IMR-90 (cell line): ENCODE measurements around the gene SLC29A1. TPM values are rescaled to one million over a fixed set of nuclear protein-coding genes. Genes with fewer than 3 reads are reported as not detected.
A peak's percentile ranks its signal among the peaks of the same experiment; 100 is the strongest.

Experiments used
- ATAC-seq: fragments of 200-7000 bp; cut with Tn5 transposase; 2 replicates; pipeline ENCODE4 v1.9.1; 2020; ENCODE audit warnings: low read depth, mild to moderate bottlenecking, moderate library complexity
- BruUV-seq: library from RNA; stranded (reverse); fragments of 400-500 nt; replicated peaks from 2 replicates; lab custom pipeline; 2021; lab: Mats Ljungman, UMichigan
- CTCF ChIA-PET: fragments of 300-600 bp; formaldehyde crosslinking; extraction: SDS; loops from one replicate; lab custom pipeline; 2021; ENCODE audit warnings: antibody characterized with exemption; lab: Yijun Ruan, JAX
- POLR2A ChIA-PET: fragments of 300-600 bp; sonication (Branson Sonifier 250); formaldehyde crosslinking; loops from one replicate; lab custom pipeline; 2022; ENCODE audit warnings: antibody characterized with exemption; ENCODE audit not compliant: unreplicated experiment; lab: Charles Lee
- DNase-seq: peaks from one replicate; pipeline ENCODE4 v3.0.0; 2013
- H2AFZ ChIP-seq: replicated peaks from 2 replicates; pipeline ENCODE3; 2013; ENCODE audit warnings: low read length, mild to moderate bottlenecking; ENCODE audit not compliant: poor library complexity
- H2AK5ac ChIP-seq: 2 replicates; pipeline ENCODE4 v1.6.1; 2013; ENCODE audit warnings: low read depth, low read length, inconsistent platforms
- H2AK9ac ChIP-seq: replicated peaks from 2 replicates; pipeline ENCODE3; 2013; ENCODE audit warnings: mild to moderate bottlenecking, low read depth, low read length, moderate library complexity; ENCODE audit not compliant: poor library complexity
- H2BK120ac ChIP-seq: 2 replicates; pipeline ENCODE4 v1.6.1; 2013; ENCODE audit warnings: low read depth, low read length, inconsistent platforms
- H2BK15ac ChIP-seq: 3 replicates; pipeline ENCODE4 v1.6.1; 2013; ENCODE audit warnings: low read depth, low read length, inconsistent platforms
- H2BK20ac ChIP-seq: 2 replicates; pipeline ENCODE4 v1.6.1; 2013; ENCODE audit warnings: low read depth, mild to moderate bottlenecking, inconsistent platforms, low read length, moderate library complexity
- H2BK5ac ChIP-seq: 2 replicates; pipeline ENCODE4 v1.6.1; 2013; ENCODE audit warnings: mild to moderate bottlenecking, low read depth, low read length, inconsistent platforms; ENCODE audit not compliant: poor library complexity, severe bottlenecking
- H3K14ac ChIP-seq: replicated peaks from 2 replicates; pipeline ENCODE4 v1.6.1; 2013; ENCODE audit warnings: low read depth, low read length, inconsistent platforms
- H3K18ac ChIP-seq: 2 replicates; pipeline ENCODE4 v1.6.1; 2013; ENCODE audit warnings: low read depth, low read length, control low read depth
- H3K23ac ChIP-seq: 2 replicates; pipeline ENCODE4 v1.6.1; 2013; ENCODE audit warnings: low read depth, low read length, inconsistent platforms
- H3K27ac ChIP-seq: 2 replicates; pipeline ENCODE4 v1.5.1; 2013; ENCODE audit warnings: mild to moderate bottlenecking, control low read depth, low read length; ENCODE audit not compliant: insufficient read depth
- H3K27me3 ChIP-seq: 2 replicates; pipeline ENCODE4 v1.6.1; 2013; ENCODE audit warnings: low read length; ENCODE audit not compliant: control insufficient read depth, insufficient read depth
- H3K36me3 ChIP-seq: 2 replicates; pipeline ENCODE4 v1.6.1; 2013; ENCODE audit warnings: low read length, mixed read lengths; ENCODE audit not compliant: control insufficient read depth, insufficient read depth
- H3K4ac ChIP-seq: 2 replicates; pipeline ENCODE4 v1.6.1; 2013; ENCODE audit warnings: low read depth, low read length, inconsistent platforms
- H3K4me1 ChIP-seq: 2 replicates; pipeline ENCODE4 v1.6.1; 2013; ENCODE audit warnings: low read length, mixed read lengths; ENCODE audit not compliant: control insufficient read depth, insufficient read depth
- H3K4me2 ChIP-seq: 2 replicates; pipeline ENCODE4 v1.6.1; 2013; ENCODE audit warnings: low read depth, mild to moderate bottlenecking, control low read depth, low read length, moderate library complexity
- H3K4me3 ChIP-seq: 2 replicates; pipeline ENCODE4 v1.5.1; 2013; ENCODE audit warnings: low read depth, mild to moderate bottlenecking, control low read depth, low read length, moderate library complexity; ENCODE audit not compliant: insufficient read depth
- H3K56ac ChIP-seq: 2 replicates; pipeline ENCODE4 v1.6.1; 2013; ENCODE audit warnings: low read length, inconsistent platforms; ENCODE audit not compliant: insufficient read depth; ENCODE audit errors: extremely low read depth
- H3K79me1 ChIP-seq, 2 experiments: 2 replicates each; pipeline ENCODE4 v1.6.1; 2013; ENCODE audit warnings: low read length in 2 of 2, inconsistent platforms in 1 of 2, low read depth in 1 of 2
- H3K9ac ChIP-seq: 2 replicates; pipeline ENCODE4 v1.6.1; 2013; ENCODE audit warnings: low read depth, low read length, control low read depth
- H3K9me1 ChIP-seq: 2 replicates; pipeline ENCODE4 v1.6.1; 2013; ENCODE audit warnings: low read length, inconsistent platforms; ENCODE audit not compliant: insufficient read depth
- H3K9me3 ChIP-seq: 2 replicates; pipeline ENCODE4 v1.6.1; 2013; ENCODE audit warnings: low read length; ENCODE audit not compliant: control insufficient read depth, insufficient read depth
- H4K20me1 ChIP-seq: 2 replicates; pipeline ENCODE4 v1.6.1; 2013; ENCODE audit warnings: low read length, inconsistent platforms; ENCODE audit not compliant: insufficient read depth
- H4K5ac ChIP-seq: 2 replicates; pipeline ENCODE4 v1.6.1; 2013; ENCODE audit warnings: mild to moderate bottlenecking, low read depth, low read length, control low read depth
- H4K8ac ChIP-seq, 2 experiments: 2 replicates each; pipeline ENCODE4 v1.6.1; 2013; ENCODE audit warnings: low read depth in 2 of 2, low read length in 2 of 2, control low read depth in 1 of 2, inconsistent platforms in 1 of 2
- H4K91ac ChIP-seq: 2 replicates; pipeline ENCODE4 v1.6.1; 2013; ENCODE audit warnings: low read depth, low read length, inconsistent platforms; ENCODE audit not compliant: insufficient read depth
- BHLHE40 ChIP-seq: fragments of 150-350 bp; IDR thresholded peaks from 2 replicates; pipeline ENCODE4 v1.6.1; 2016; ENCODE audit warnings: mild to moderate bottlenecking, low read depth, low read length
- CHD1 ChIP-seq: IDR thresholded peaks from 2 replicates; pipeline ENCODE4 v1.6.1; 2012; ENCODE audit warnings: low read depth, low read length, improper control_type of control experiment
- FOS ChIP-seq: fragments of 150-350 bp; IDR thresholded peaks from 2 replicates; pipeline ENCODE4 v1.6.1; 2016; ENCODE audit warnings: low read depth, low read length
- MAZ ChIP-seq: IDR thresholded peaks from 2 replicates; pipeline ENCODE4 v1.6.1; 2012; ENCODE audit warnings: low read depth, mild to moderate bottlenecking, low read length, improper control_type of control experiment, moderate library complexity, borderline replicate concordance
- MXI1 ChIP-seq: IDR thresholded peaks from 2 replicates; pipeline ENCODE4 v1.6.1; 2012; ENCODE audit warnings: low read depth, mild to moderate bottlenecking, low read length, moderate library complexity, borderline replicate concordance
- NFE2L2 ChIP-seq: fragments of 150-350 bp; IDR thresholded peaks from 2 replicates; pipeline ENCODE4 v1.6.1; 2016; ENCODE audit warnings: low read depth, mild to moderate bottlenecking, low read length
- POLR2A ChIP-seq: IDR thresholded peaks from 2 replicates; pipeline ENCODE4 v1.6.1; 2012; ENCODE audit warnings: mild to moderate bottlenecking, low read depth, low read length
- RAD21 ChIP-seq: IDR thresholded peaks from 2 replicates; pipeline ENCODE4 v1.6.1; 2012; ENCODE audit warnings: low read length, improper control_type of control experiment
- RCOR1 ChIP-seq: IDR thresholded peaks from 2 replicates; pipeline ENCODE4 v1.6.1; 2012; ENCODE audit warnings: mild to moderate bottlenecking, low read length, improper control_type of control experiment; ENCODE audit not compliant: insufficient replicate concordance
- RFX5 ChIP-seq: IDR thresholded peaks from 2 replicates; pipeline ENCODE4 v1.8.0; 2012; ENCODE audit warnings: low read depth, mild to moderate bottlenecking, low read length, moderate library complexity
- SMC3 ChIP-seq: fragments of 150-350 bp; IDR thresholded peaks from 2 replicates; pipeline ENCODE4 v1.6.1; 2016; ENCODE audit warnings: low read depth, mild to moderate bottlenecking, antibody characterized with exemption, low read length, moderate library complexity
- USF2 ChIP-seq: fragments of 150-350 bp; IDR thresholded peaks from 2 replicates; pipeline ENCODE4 v1.6.1; 2017; ENCODE audit warnings: mild to moderate bottlenecking, antibody characterized with exemption, low read length, low read depth
- WGBS, 2 experiments: methylation state at CpG; one replicate each; pipeline versions ENCODE4 v1.1.5 to v1.1.7; 2013; ENCODE audit warnings: missing lambda C conversion rate in 2 of 2; ENCODE audit not compliant: insufficient read length in 1 of 2; ENCODE audit errors: extremely low coverage in 2 of 2; 5-methylcytosine and 5-hydroxymethylcytosine counted together
- dilution Hi-C: fragments of 300-500 bp; cut with HindIII; formaldehyde crosslinking; loops from one replicate; pipeline ENCODE4 v1.14.3; 2018; ENCODE audit warnings: low sequenced_read_pairs; ENCODE audit not compliant: unreplicated experiment
- in situ Hi-C: fragments of 300-500 bp; cut with MboI; formaldehyde crosslinking; loops from 3 replicates; pipeline ENCODE4 v1.14.3; 2019; ENCODE audit warnings: low sequenced_read_pairs, inconsistent platforms, mixed read lengths
- intact Hi-C: fragments of 100-400 bp; cut with micrococcal nuclease; formaldehyde crosslinking; loops from 2 replicates; pipeline ENCODE4 v1.10.0; 2022
- polyA plus RNA-seq, 3 experiments: library from polyadenylated mRNA; depleted of rRNA; stranded (reverse); fragments of >200 nt; gene quantifications; 2 replicates each; pipeline ENCODE4 v1.2.3, GENCODE V29; 2012; ENCODE audit warnings: low replicate concordance in 1 of 3
- total RNA-seq: library from RNA; depleted of rRNA; stranded (reverse); fragments of >200 nt; gene quantifications from 2 replicates; pipeline ENCODE4 v1.2.3, GENCODE V29; 2012
- TF ChIP-seq, protein P1 (sequence below): conservative IDR thresholded peaks from 2 replicates; pipeline ENCODE4 v1.5.1; 2012; ENCODE audit warnings: mild to moderate bottlenecking, low read depth, low read length, improper control_type of control experiment

The SLC29A1 gene
- total and polyA plus RNA-seq, 2 of the 4 experiments (the other 2 are of a cell fraction), result 4.1 to 22.1 TPM

- TF ChIP-seq MXI1 (peak; percentile 92; the same call in 1 of the 2 replicates), NFE2L2 (peak; percentile 60; the same call in 1 of the 2 replicates), RFX5 (no peak)
Observed at GRCh38 chr6:44247338-44248302, 24.2 kb downstream of the SLC29A1 start (continued).

GRCh38 chr6:44248579-44248978 lies 25.2 kb downstream of the SLC29A1 start:
- Histone ChIP-seq H3K27me3 (no peaks in the 10 kb centered on the region), H3K9me3 (no peaks in the 10 kb centered on the region), H4K20me1 (peaks cover 66% of the 10 kb centered on the region), H2BK15ac (no peak overlapping the region), H3K23ac (peak overlapping the region; percentile 66), H2BK120ac (no peak overlapping the region), H3K4me2 (peak overlapping the region; percentile 52), H3K14ac (no peak overlapping the region), H3K56ac (no peak overlapping the region), H3K9ac (peak overlapping the region; percentile 85; the same call in 1 of the 2 replicates), H3K4me3 (peak overlapping the region; percentile 85; the same call in 1 of the 2 replicates), H4K5ac (no peak overlapping the region), H3K9me1 (peaks cover 18% of the 10 kb centered on the region), H4K91ac (no peak overlapping the region), H3K36me3 (peaks cover 41% of the 10 kb centered on the region), H2BK20ac (no peak overlapping the region), H3K27ac (no peak overlapping the region), H2AK9ac (peak overlapping the region; percentile 45), H2AK5ac (no peak overlapping the region), H2AFZ (no peak overlapping the region), H2BK5ac (no peak overlapping the region), H3K4me1 (peaks cover 5% of the 10 kb centered on the region), H3K18ac (no peak overlapping the region), H4K8ac (no peak overlapping the region), H3K4ac (no peak overlapping the region), H3K79me1 (peaks cover 20 to 65% of the 10 kb centered on the region in 2 experiments)
- ATAC-seq (no peak), DNase-seq (no peak)
- no CpG with 5 or more reads among the region's 1 CpG for WGBS, 2 experiments
- in situ Hi-C loops (no loop called here), intact Hi-C loops (no loop called here), dilution Hi-C loops (no loop called here)
- ChIA-PET POLR2A (no interaction called here), CTCF (interaction anchor here (1.0 to 1.4 kb wide), 2 partner anchors 8 to 11 kb away, joined by 3 to 4 read pairs; no protein-coding TSS in a partner anchor)
- no TSS peak for BruUV-seq
- no peak for TF ChIP-seq SMC3
- TF ChIP-seq USF2, result no peak
- no peak for TF ChIP-seq RFX5
- no peak for TF ChIP-seq MXI1
- TF ChIP-seq POLR2A, result no peak
- no peak for TF ChIP-seq MAZ
- no peak for TF ChIP-seq NFE2L2
- no peak for TF ChIP-seq RAD21
- TF ChIP-seq, protein P1, sequence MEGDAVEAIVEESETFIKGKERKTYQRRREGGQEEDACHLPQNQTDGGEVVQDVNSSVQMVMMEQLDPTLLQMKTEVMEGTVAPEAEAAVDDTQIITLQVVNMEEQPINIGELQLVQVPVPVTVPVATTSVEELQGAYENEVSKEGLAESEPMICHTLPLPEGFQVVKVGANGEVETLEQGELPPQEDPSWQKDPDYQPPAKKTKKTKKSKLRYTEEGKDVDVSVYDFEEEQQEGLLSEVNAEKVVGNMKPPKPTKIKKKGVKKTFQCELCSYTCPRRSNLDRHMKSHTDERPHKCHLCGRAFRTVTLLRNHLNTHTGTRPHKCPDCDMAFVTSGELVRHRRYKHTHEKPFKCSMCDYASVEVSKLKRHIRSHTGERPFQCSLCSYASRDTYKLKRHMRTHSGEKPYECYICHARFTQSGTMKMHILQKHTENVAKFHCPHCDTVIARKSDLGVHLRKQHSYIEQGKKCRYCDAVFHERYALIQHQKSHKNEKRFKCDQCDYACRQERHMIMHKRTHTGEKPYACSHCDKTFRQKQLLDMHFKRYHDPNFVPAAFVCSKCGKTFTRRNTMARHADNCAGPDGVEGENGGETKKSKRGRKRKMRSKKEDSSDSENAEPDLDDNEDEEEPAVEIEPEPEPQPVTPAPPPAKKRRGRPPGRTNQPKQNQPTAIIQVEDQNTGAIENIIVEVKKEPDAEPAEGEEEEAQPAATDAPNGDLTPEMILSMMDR, result no peak
- no peak for TF ChIP-seq CHD1
- TF ChIP-seq RCOR1, result no peak
- no peak for TF ChIP-seq FOS
- no peak for TF ChIP-seq BHLHE40
